Caco-2 (cell line): ENCODE measurements around the gene TRANK1. TPM values are rescaled to one million over a fixed set of nuclear protein-coding genes. Genes with fewer than 3 reads are reported as not detected.
A peak's percentile ranks its signal among the peaks of the same experiment; 100 is the strongest.

Source experiments
- BruUV-seq: library from RNA; stranded (reverse); fragments of 400-500 nt; replicated peaks from 2 replicates; lab custom pipeline; 2021; lab: Mats Ljungman, UMichigan
- CTCF ChIA-PET: fragments of 300-600 bp; sonication (Branson Sonifier 250); formaldehyde crosslinking; loops from one replicate; lab custom pipeline; 2022; ENCODE audit warnings: antibody characterized with exemption; lab: Charles Lee
- POLR2A ChIA-PET: fragments of 300-600 bp; sonication (Branson Sonifier 250); formaldehyde crosslinking; loops from one replicate; lab custom pipeline; 2022; ENCODE audit warnings: antibody characterized with exemption; lab: Charles Lee
- DNase-seq, 2 experiments: peaks; one replicate each; pipeline versions ENCODE4 v3.0.0 to v3.0.0-alpha.2; 2020 to 2022
- H3K27me3 ChIP-seq: replicated peaks from 2 replicates; pipeline ENCODE4 v1.6.0; 2011; ENCODE audit warnings: low read length; ENCODE audit not compliant: control insufficient read depth, insufficient read depth
- H3K36me3 ChIP-seq: 2 replicates; pipeline ENCODE4 v1.5.1; 2011; ENCODE audit warnings: low read length; ENCODE audit not compliant: control insufficient read depth, insufficient read depth
- H3K4me1 ChIP-seq: fragments of 250-450 bp; sonication (Bioruptor Pico); 2 replicates; pipeline ENCODE4 v1.5.1; 2020; ENCODE audit warnings: mild to moderate bottlenecking
- H3K4me3 ChIP-seq: 2 replicates; pipeline ENCODE4 v1.5.1; 2011; ENCODE audit warnings: low read depth, mild to moderate bottlenecking, control low read depth, low read length
- H3K9me3 ChIP-seq: fragments of 250-450 bp; sonication (Bioruptor Pico); 2 replicates; pipeline ENCODE4 v1.5.1; 2020; ENCODE audit warnings: mild to moderate bottlenecking, moderate library complexity
- H3K27ac Mint-ChIP-seq: one replicate; pipeline ENCODE4 v1.8.0; 2022; ENCODE audit warnings: mixed read lengths; ENCODE audit not compliant: unreplicated experiment
- H3K27me3 Mint-ChIP-seq: one replicate; pipeline ENCODE4 v1.8.0; 2022; ENCODE audit warnings: mixed read lengths; ENCODE audit not compliant: insufficient read depth, unreplicated experiment
- H3K36me3 Mint-ChIP-seq: one replicate; pipeline ENCODE4 v1.8.0; 2022; ENCODE audit warnings: mild to moderate bottlenecking, mixed read lengths; ENCODE audit not compliant: insufficient read depth, unreplicated experiment
- H3K4me1 Mint-ChIP-seq: one replicate; pipeline ENCODE4 v1.8.0; 2022; ENCODE audit warnings: low read depth, mixed read lengths; ENCODE audit not compliant: unreplicated experiment
- H3K4me3 Mint-ChIP-seq: one replicate; pipeline ENCODE4 v1.8.0; 2022; ENCODE audit warnings: mild to moderate bottlenecking, moderate library complexity, mixed read lengths; ENCODE audit not compliant: unreplicated experiment
- H3K9me3 Mint-ChIP-seq: one replicate; pipeline ENCODE4 v1.8.0; 2022; ENCODE audit warnings: mixed read lengths; ENCODE audit not compliant: unreplicated experiment
- intact Hi-C: fragments of 100-400 bp; cut with micrococcal nuclease; formaldehyde crosslinking; loops from one replicate; pipeline ENCODE4 v1.10.0; 2022; ENCODE audit not compliant: unreplicated experiment
- total RNA-seq: library from RNA; stranded (reverse); gene quantifications from 2 replicates; pipeline ENCODE4 v1.2.3, GENCODE V29; 2022
- TF ChIP-seq, protein P1 (sequence below), 2 experiments: fragments of 200-600 bp in 1 of 2; IDR thresholded peaks; 1 replicate in 1 of 2; 2 replicates in 1 of 2; pipeline versions ENCODE4 v1.5.1 to v1.8.0; 2011 to 2022; ENCODE audit warnings: antibody characterized with exemption in 1 of 2, control low read depth in 1 of 2, inconsistent platforms in 1 of 2, low read depth in 1 of 2, low read length in 1 of 2, mild to moderate bottlenecking in 1 of 2, moderate library complexity in 1 of 2; ENCODE audit not compliant: insufficient read depth in 1 of 2, severe bottlenecking in 1 of 2, unreplicated experiment in 1 of 2

Gene TRANK1
- total RNA-seq, 1 experiment from 2014 or later: 4.3 TPM

DNA sequence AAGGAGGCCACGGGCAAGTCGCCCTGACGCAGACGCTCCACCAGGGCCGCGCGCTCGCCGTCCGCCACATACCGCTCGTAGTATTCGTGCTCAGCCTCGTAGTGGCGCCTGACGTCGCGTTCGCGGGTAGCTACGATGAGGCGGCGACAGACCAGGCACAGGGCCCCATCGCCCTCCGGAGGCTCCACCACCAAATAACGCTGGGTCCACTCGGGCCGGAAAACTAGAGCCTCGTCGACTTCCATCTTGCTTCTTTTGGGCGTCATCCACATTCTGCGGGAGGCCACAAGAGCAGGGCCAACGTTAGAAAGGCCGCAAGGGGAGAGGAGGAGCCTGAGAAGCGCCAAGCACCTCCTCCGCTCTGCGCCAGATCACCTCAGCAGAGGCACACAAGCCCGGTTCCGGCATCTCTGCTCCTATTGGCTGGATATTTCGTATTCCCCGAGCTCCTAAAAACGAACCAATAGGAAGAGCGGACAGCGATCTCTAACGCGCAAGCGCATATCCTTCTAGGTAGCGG is 48.0 kb upstream of the TRANK1 start, which contains the start of gene EPM2AIP1:
EPM2AIP1 (minus strand) TSS at position 326 of the 520 bp plus-strand sequence; CDS start at position 272, 54 bp downstream.
- BruUV-seq: no TSS peak
- TF ChIP-seq, protein P1, sequence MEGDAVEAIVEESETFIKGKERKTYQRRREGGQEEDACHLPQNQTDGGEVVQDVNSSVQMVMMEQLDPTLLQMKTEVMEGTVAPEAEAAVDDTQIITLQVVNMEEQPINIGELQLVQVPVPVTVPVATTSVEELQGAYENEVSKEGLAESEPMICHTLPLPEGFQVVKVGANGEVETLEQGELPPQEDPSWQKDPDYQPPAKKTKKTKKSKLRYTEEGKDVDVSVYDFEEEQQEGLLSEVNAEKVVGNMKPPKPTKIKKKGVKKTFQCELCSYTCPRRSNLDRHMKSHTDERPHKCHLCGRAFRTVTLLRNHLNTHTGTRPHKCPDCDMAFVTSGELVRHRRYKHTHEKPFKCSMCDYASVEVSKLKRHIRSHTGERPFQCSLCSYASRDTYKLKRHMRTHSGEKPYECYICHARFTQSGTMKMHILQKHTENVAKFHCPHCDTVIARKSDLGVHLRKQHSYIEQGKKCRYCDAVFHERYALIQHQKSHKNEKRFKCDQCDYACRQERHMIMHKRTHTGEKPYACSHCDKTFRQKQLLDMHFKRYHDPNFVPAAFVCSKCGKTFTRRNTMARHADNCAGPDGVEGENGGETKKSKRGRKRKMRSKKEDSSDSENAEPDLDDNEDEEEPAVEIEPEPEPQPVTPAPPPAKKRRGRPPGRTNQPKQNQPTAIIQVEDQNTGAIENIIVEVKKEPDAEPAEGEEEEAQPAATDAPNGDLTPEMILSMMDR (IDR thresholded peaks at IDR 0.05; ENCODE audit: insufficient read depth in 1 of 2, low read depth in 1 of 2, low read length in 1 of 2, severe bottlenecking in 1 of 2, unreplicated experiment in 1 of 2): peak; percentile 18 to 40
- Mint-ChIP-seq H3K36me3 (peaks cover 46% of the 10 kb centered on the region), H3K9me3 (no peaks in the 10 kb centered on the region), H3K27me3 (no peaks in the 10 kb centered on the region), H3K4me1 (peaks cover 6% of the 10 kb centered on the region), H3K27ac (no peak within 1 kb of the TSS), H3K4me3 (no peak within 1 kb of the TSS)
- DNase-seq: no peak
- Histone ChIP-seq H3K36me3 (no peaks in the 10 kb centered on the region; the same call in 1 of the 2 replicates), H3K9me3 (no peaks in the 10 kb centered on the region), H3K4me3 (peak within 1 kb of the TSS; percentile 81), H3K27me3 (no peaks in the 10 kb centered on the region), H3K4me1 (no peaks in the 10 kb centered on the region)
- ChIA-PET POLR2A (interaction anchor here (0.6 to 1.8 kb wide), 15 partner anchors 13 to 1172 kb away, joined by 3 to 20 read pairs (median 4); partner anchors contain the start of gene TRANK1), CTCF (interaction anchor here (0.7 to 2.3 kb wide), 7 partner anchors 27 to 260 kb away, joined by 3 to 22 read pairs (median 3); no protein-coding TSS in a partner anchor)
- intact Hi-C loops: loop anchor here (1.0 kb wide), 2 partner anchors 28 to 220 kb away; no protein-coding TSS in a partner anchor

DNA sequence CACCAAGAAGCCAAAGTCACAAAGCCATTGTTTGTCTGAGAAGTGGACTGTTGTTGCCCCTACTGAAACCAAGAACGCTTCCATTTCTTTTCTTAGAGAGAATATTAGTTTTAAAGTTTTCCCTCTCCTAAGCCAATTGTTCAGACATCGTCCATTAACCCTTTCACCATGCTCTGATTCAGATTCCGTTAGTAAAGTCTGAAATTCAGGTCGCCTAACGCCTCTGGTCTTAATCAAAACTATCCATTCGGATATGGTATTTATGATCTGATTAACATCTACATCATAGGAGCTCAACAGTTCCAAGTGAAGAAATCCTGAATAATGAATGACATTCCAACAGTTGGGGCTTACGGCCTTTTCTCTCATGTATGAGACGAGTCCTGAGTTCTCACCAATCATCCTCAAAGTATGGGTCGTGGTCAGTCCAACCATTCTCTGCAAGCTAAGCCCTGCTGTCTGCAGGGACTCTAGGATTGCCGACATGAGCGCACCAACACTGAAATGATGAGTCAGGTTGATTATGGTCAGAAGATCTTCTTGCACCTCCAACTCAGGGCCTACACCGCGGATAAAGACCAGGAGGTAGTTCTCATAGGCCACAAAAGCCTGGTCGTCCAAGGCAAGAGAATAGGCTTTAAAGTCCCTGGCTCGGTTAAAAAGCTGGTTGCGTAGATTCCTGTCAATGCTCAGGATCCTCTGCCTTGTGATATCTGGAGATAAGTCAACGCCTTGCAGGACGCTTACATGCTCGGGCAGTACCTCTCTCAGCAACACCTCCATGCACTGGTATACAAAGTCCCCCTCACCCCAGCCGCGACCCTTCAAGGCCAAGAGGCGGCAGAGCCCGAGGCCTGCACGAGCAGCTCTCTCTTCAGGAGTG is 47.3 kb upstream of the TRANK1 start:
- peak in 1 of 2 experiments; percentile 11 for DNase-seq
- peak overlapping the region; percentile 81 for H3K4me3 ChIP-seq
- CTCF ChIA-PET: interaction anchor here (0.7 to 2.3 kb wide), 5 partner anchors 26 to 259 kb away, joined by 3 to 22 read pairs (median 5); no protein-coding TSS in a partner anchor
- TF ChIP-seq, protein P1 (IDR thresholded peaks at IDR 0.05; ENCODE audit: insufficient read depth in 1 of 2, low read depth in 1 of 2, low read length in 1 of 2, severe bottlenecking in 1 of 2, unreplicated experiment in 1 of 2): no peak
- no peaks in the 10 kb centered on the region for H3K27me3 ChIP-seq
- H3K9me3 ChIP-seq: no peaks in the 10 kb centered on the region
- H3K4me1 ChIP-seq: no peaks in the 10 kb centered on the region
- no peaks in the 10 kb centered on the region for H3K9me3 Mint-ChIP-seq
- TSS peak; percentile 53 for BruUV-seq
- H3K36me3 ChIP-seq: no peaks in the 10 kb centered on the region; the same call in 1 of the 2 replicates
- no peak overlapping the region for H3K27ac Mint-ChIP-seq
- no peak overlapping the region for H3K4me3 Mint-ChIP-seq
- no peaks in the 10 kb centered on the region for H3K27me3 Mint-ChIP-seq
- intact Hi-C loops: no loop called here
- POLR2A ChIA-PET: interaction anchor here (0.6 to 1.8 kb wide), 10 partner anchors 22 to 238 kb away, joined by 3 to 20 read pairs (median 4); partner anchors contain the start of gene TRANK1
- H3K36me3 Mint-ChIP-seq: peaks cover 40% of the 10 kb centered on the region
- peaks cover 8% of the 10 kb centered on the region for H3K4me1 Mint-ChIP-seq

DNA sequence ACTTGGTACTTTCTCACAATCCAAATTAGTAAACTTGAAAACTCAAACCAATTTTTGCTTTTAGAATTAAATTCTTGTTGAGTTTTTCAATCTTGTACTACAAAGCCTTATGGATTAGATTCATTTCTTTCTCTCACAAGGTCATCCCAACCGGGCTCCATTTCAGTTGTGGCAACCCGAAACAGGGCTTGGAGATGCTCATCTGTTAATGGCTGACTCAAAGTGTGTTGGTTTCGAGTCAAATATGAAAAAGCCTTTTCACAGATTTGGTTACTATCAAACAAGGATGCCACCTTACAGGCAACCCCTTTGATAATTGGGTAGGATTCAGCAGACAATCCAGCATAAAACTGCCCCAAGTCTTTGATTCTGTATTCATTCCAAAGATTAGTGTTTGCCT is 46.3 kb upstream of the TRANK1 start:
- H3K4me3 ChIP-seq: peak overlapping the region; percentile 81
- no peaks in the 10 kb centered on the region for H3K4me1 ChIP-seq
- H3K27me3 Mint-ChIP-seq: no peaks in the 10 kb centered on the region
- BruUV-seq: no TSS peak
- intact Hi-C loops: no loop called here
- H3K36me3 ChIP-seq: no peaks in the 10 kb centered on the region
- peaks cover 36% of the 10 kb centered on the region for H3K36me3 Mint-ChIP-seq
- no peak for DNase-seq
- no peaks in the 10 kb centered on the region for H3K27me3 ChIP-seq
- TF ChIP-seq, protein P1 (IDR thresholded peaks at IDR 0.05; ENCODE audit: insufficient read depth in 1 of 2, low read depth in 1 of 2, low read length in 1 of 2, severe bottlenecking in 1 of 2, unreplicated experiment in 1 of 2): no peak
- no peaks in the 10 kb centered on the region for H3K9me3 Mint-ChIP-seq
- peaks cover 8% of the 10 kb centered on the region for H3K4me1 Mint-ChIP-seq
- no peak overlapping the region for H3K4me3 Mint-ChIP-seq
- CTCF ChIA-PET: no interaction called here
- H3K27ac Mint-ChIP-seq: no peak overlapping the region
- H3K9me3 ChIP-seq: no peaks in the 10 kb centered on the region
- POLR2A ChIA-PET: no interaction called here
